HG02943 (cell line): ENCODE measurements around the gene UCMA.

Experiments
- ATAC-seq: cut with Tn5 transposase; IDR thresholded peaks from one replicate; pipeline ENCODE4 v1.9.1; 2021; ENCODE audit warnings: mild to moderate bottlenecking, low read depth, moderate library complexity; ENCODE audit not compliant: unreplicated experiment

The UCMA gene

DNA sequence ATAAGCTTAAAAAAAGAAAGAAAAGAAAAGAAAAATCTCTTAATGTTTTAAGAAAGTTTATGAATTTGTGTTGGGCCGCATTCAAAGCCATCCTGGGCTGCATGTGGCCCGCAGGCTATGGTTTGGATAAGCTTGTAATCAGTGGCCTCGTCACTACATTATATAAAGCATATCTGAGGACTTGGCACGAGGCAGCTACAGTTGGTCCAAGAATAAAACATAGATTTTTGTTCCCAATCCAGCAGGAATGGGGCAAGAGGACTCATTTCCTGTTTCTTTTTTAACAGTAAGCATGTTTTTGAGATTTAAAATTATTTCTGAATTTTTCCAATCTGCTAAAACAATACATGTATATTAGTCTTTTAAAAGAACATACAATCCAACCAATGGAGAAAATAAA lies 44.2 kb downstream of the UCMA start:
- ATAC-seq = no peak

DNA sequence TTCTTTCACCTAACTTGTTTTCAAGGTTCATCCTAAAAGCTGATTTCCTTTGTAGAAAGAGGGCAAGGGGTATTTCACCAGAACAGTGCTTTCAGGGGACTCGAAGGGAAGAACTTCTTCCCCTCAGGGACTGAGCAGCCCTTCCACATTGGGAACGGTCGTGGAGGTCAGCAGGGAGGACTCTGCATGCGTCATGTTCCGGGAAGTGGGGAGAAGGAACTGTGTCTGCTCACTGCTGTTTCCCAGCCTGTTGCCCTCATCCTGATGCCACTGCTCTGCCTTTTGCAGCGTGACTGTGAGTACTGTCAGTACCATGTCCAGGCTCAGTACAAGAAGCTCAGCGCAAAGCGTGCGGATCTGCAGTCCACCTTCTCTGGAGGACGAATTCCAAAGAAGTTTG lies 45.6 kb downstream of the UCMA start:
- no peak for ATAC-seq

DNA sequence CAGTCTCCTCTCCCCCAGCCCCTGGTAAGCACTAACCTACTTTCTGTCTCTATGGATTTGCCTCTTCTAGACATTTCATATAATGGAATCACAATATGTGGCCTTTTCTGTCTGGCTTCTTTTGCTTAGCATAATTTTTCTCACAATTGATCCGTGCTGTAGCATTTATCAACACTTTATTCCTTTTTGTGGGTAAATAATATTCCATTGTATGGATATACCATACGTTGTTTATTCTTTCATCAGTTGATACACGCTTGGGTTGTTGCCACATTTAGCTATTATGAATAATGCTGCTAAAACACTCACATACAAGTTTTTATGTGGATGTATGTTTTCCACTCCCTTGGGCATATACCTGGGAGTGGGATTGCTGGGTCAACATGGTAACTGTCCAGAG lies 47.0 kb downstream of the UCMA start:
- no peak for ATAC-seq

DNA sequence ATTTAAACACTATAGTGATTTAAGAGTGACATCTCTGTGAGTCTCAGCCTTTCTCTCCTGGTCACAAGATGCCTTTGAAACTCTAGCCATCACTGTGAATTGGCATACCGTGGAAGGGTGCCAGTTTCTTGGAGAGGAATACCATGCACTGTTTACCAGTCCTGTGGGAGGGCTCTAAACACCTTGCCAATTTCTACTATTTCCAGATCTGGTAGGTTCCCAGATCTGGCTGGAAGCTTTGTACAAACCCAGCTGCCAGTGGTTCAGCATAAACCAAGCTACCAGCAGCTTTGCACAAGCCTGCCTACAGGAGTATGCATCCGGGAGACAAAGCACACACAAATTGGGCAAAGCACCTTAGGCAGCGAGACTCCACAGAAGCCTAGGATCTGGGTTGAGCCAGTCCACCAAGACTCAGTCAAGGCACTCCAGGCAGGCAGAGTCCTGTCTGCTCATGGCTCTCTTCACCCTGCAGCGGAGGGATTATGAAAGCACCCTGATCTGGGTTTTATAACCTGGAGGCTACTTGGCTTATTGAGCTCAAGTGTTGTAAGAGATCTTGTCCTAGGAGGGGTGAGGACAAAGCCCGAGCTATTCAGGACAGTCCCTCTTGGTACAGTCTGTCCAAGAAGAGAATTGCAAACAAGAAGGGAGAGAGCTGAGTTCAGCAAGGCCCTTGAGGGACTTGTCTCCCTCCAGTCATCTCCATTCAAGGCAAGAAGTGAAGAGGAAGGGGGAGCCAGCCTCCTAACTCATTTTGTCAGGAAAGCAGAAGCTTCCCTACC lies 49.3 kb downstream of the UCMA start:
- no peak for ATAC-seq

DNA sequence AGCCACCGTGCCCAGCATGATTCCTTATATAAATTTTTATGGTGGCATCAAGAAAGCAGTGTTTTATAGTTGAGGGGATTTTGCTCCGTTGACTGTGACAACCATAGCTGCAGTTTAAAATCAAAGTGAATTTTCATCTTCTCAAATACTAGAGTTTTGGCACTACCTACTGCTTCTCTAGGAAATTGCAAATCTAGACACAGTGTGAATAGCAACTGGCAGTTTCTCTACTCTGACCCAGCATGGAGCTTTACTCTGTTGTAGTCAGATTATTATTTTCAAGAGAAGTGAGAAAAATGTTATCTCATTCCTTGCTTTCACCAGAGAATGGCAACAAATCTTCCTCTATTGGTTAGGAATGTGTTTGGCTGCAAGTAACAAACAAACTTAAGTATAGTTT lies 49.9 kb downstream of the UCMA start:
- no peak for ATAC-seq

DNA sequence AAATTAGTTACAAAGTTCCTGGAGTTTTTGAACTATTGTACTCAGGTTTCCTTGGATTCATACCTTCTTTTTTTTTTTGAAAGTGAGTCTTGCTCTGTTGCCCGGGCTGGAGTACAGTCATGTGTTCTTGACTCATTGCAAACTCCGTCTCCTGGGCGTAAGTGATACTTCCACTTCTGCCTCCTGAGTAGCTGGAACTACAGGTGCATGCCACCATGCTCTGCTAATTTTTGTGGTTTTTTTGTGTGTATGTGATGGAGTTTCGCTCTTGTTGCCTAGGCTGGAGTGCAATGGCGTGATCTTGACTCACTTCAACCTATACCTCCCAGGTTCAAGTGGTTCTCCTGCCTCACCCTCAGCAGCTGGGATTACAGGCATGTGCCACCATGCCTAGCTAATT lies 50.5 kb downstream of the UCMA start:
- ATAC-seq = no peak

DNA sequence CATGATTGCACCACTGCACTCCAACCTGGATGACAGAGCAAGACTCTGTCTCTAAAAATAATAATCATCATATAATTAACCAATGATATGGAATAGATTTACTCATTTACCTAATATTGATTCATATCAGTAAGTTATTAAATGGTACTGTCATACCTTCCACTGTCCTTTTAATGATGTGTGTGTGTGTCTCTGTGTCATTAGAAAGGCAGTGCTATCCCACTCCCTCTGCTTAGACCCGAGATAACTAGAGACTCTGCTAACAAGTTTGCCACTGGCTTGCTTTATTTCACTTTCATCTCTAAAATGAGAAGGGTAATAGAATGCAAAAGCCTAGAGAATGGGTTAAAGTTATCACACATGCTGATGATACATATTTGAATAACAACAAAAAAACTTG lies 51.8 kb downstream of the UCMA start:
- no peak for ATAC-seq

DNA sequence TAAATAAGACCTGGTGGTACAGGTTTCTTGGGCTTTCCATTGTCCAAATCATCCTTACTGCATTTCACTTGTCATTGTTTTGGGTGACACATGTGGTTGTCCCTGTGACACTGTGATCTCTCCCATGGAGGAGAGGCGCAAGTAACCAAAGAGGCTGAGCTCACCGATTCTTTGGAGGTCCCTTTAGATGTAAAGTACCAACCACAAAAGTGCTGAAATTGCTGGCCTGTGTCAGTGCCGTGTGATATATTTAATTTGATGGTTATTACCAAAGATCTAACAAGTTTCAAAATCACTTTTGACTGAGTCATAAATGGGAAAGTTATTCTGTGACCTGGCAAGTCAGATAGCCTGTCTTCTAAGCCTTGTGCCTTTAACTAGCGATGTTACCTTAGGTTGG lies 53.4 kb downstream of the UCMA start:
- no peak for ATAC-seq

DNA sequence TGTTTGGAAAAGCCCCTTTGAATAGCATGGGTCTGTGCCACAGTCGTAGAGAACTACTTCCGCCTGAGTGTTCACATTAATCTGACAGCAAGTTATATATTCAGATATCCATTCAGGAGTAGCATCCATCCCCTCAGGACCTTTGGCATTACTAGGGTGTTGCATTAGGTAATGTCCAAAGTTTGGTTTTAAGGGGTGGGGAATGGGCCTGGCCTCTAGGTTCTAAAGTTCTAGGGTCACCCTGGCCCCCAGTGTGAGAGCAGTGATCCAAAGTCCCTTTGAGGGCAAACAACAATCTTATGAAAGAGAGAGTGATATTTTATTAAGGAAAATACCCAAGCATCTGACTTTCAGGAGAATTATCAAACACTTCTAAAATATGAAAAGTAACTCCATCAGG lies 60.6 kb downstream of the UCMA start:
- no peak for ATAC-seq
